OCI-LY3 (cell line): ENCODE results near the gene PRR35.

ENCODE experiments used
- H2AFZ ChIP-seq: fragments of 200-600, 300-600 bp; shearing (Covaris generic); 2 replicates; pipeline ENCODE4 v1.6.0; 2014; ENCODE audit warnings: antibody characterized with exemption, low read depth, low read length
- H3K27ac ChIP-seq: fragments of 200-600, 300-600 bp; sonication (generic); 2 replicates; pipeline ENCODE4 v1.5.1; 2014; ENCODE audit warnings: mild to moderate bottlenecking, low read length, moderate library complexity, mixed read lengths
- H3K27me3 ChIP-seq: fragments of 200-600, 300-600 bp; sonication (generic); 2 replicates; pipeline ENCODE4 v1.6.1; 2014; ENCODE audit warnings: low read depth, low read length, mixed read lengths
- H3K36me3 ChIP-seq: fragments of 200-600, 300-600 bp; sonication (generic); replicated peaks from 2 replicates; pipeline ENCODE3; 2014; ENCODE audit warnings: low read depth, low read length, mixed read lengths
- H3K4me1 ChIP-seq: fragments of 300-600, 200-600 bp; sonication (generic); 2 replicates; pipeline ENCODE4 v1.6.1; 2014; ENCODE audit warnings: low read length, mixed read lengths
- H3K4me2 ChIP-seq: fragments of 200-600, 300-600 bp; sonication (generic); 2 replicates; pipeline ENCODE4 v1.6.1; 2014; ENCODE audit warnings: low read length, mixed read lengths
- H3K4me3 ChIP-seq: fragments of 300-600, 200-600 bp; sonication (generic); 2 replicates; pipeline ENCODE4 v1.5.1; 2014; ENCODE audit warnings: antibody characterized with exemption, mild to moderate bottlenecking, low read length, moderate library complexity
- H3K79me2 ChIP-seq: fragments of 300-600, 200-600 bp; shearing (Covaris generic); 2 replicates; pipeline ENCODE4 v1.6.1; 2014; ENCODE audit warnings: mild to moderate bottlenecking, low read length, mixed read lengths
- H3K9ac ChIP-seq: fragments of 300-600, 200-600 bp; shearing (Covaris generic); 2 replicates; pipeline ENCODE4 v1.6.0; 2014; ENCODE audit warnings: mild to moderate bottlenecking, low read length, moderate library complexity
- H3K9me3 ChIP-seq: fragments of 200-600, 300-600 bp; shearing (Covaris generic); 2 replicates; pipeline ENCODE4 v1.6.1; 2014; ENCODE audit warnings: low read length, mixed read lengths; ENCODE audit not compliant: insufficient read depth
- H4K20me1 ChIP-seq: fragments of 200-600, 300-600 bp; sonication (generic); 2 replicates; pipeline ENCODE4 v1.6.1; 2016; ENCODE audit warnings: low read length, mixed read lengths; ENCODE audit not compliant: insufficient read depth
- CTCF ChIP-seq: fragments of 200-600, 300-600 bp; sonication (generic); IDR thresholded peaks from 2 replicates; pipeline ENCODE4 v1.5.1; 2014; ENCODE audit warnings: antibody characterized with exemption, low read length, low read depth
- EZH2phosphoT487 ChIP-seq: fragments of 200-600 bp; shearing (Covaris generic); IDR thresholded peaks from 2 replicates; pipeline ENCODE4 v1.6.1; 2018; ENCODE audit warnings: antibody characterized with exemption, mixed run types, low read depth

PRR35 gene

GRCh38 chr16:515939-516226, 44.3 kb upstream of the PRR35 start:
- no peaks in the 10 kb centered on the region for H3K4me1 ChIP-seq
- no peaks in the 10 kb centered on the region for H3K79me2 ChIP-seq
- no peaks in the 10 kb centered on the region for H3K9me3 ChIP-seq
- H4K20me1 ChIP-seq, result no peaks in the 10 kb centered on the region
- no peaks in the 10 kb centered on the region for H3K27me3 ChIP-seq
- no peaks in the 10 kb centered on the region for H3K36me3 ChIP-seq
- no peak for TF ChIP-seq CTCF
- TF ChIP-seq EZH2phosphoT487, result no peak
- H3K9ac ChIP-seq, result no peak overlapping the region
- no peak overlapping the region for H3K4me2 ChIP-seq
- no peak overlapping the region for H2AFZ ChIP-seq
- H3K27ac ChIP-seq, result no peak overlapping the region
- H3K4me3 ChIP-seq, result no peak overlapping the region

- no peak overlapping the region for H3K9ac ChIP-seq
- no peaks in the 10 kb centered on the region for H3K79me2 ChIP-seq
- no peaks in the 10 kb centered on the region for H4K20me1 ChIP-seq
- no peak overlapping the region for H3K27ac ChIP-seq
- H3K9me3 ChIP-seq, result no peaks in the 10 kb centered on the region
- no peak overlapping the region for H3K4me3 ChIP-seq
- no peak for TF ChIP-seq CTCF
- TF ChIP-seq EZH2phosphoT487, result no peak
- no peak overlapping the region for H2AFZ ChIP-seq
- H3K4me1 ChIP-seq, result no peaks in the 10 kb centered on the region
- H3K27me3 ChIP-seq, result no peaks in the 10 kb centered on the region
- H3K4me2 ChIP-seq, result no peak overlapping the region
- H3K36me3 ChIP-seq, result no peaks in the 10 kb centered on the region
These were observed 43.9 kb upstream of the PRR35 start for GRCh38 chr16:516301-516700.

- no peak overlapping the region for H2AFZ ChIP-seq
- no peaks in the 10 kb centered on the region for H3K79me2 ChIP-seq
- H3K36me3 ChIP-seq, result no peaks in the 10 kb centered on the region
- H3K4me2 ChIP-seq, result no peak overlapping the region
- TF ChIP-seq EZH2phosphoT487, result no peak
- TF ChIP-seq CTCF, result no peak
- H3K27ac ChIP-seq, result no peak overlapping the region
- no peak overlapping the region for H3K4me3 ChIP-seq
- no peaks in the 10 kb centered on the region for H3K27me3 ChIP-seq
- H3K9me3 ChIP-seq, result no peaks in the 10 kb centered on the region
- H4K20me1 ChIP-seq, result no peaks in the 10 kb centered on the region
- H3K9ac ChIP-seq, result no peak overlapping the region
- H3K4me1 ChIP-seq, result no peaks in the 10 kb centered on the region
These were observed 41.3 kb upstream of the PRR35 start for GRCh38 chr16:518858-519257.

GRCh38 chr16:519425-519824, 40.8 kb upstream of the PRR35 start:
- no peak overlapping the region for H3K4me3 ChIP-seq
- no peaks in the 10 kb centered on the region for H3K9me3 ChIP-seq
- H4K20me1 ChIP-seq, result no peaks in the 10 kb centered on the region
- no peaks in the 10 kb centered on the region; the same call in 1 of the 2 replicates for H3K79me2 ChIP-seq
- H3K4me2 ChIP-seq, result no peak overlapping the region
- H3K27me3 ChIP-seq, result no peaks in the 10 kb centered on the region
- no peak overlapping the region for H3K9ac ChIP-seq
- H3K27ac ChIP-seq, result no peak overlapping the region
- TF ChIP-seq EZH2phosphoT487, result no peak
- TF ChIP-seq CTCF, result no peak
- H3K36me3 ChIP-seq, result no peaks in the 10 kb centered on the region
- no peaks in the 10 kb centered on the region for H3K4me1 ChIP-seq
- H2AFZ ChIP-seq, result no peak overlapping the region
